Loucy (cell line): ENCODE results near the gene COL12A1.

Source experiments
- CTCF ChIP-seq: fragments of 200-600 bp; sonication (generic); conservative IDR thresholded peaks from 2 replicates; pipeline ENCODE4 v1.5.1; 2014; ENCODE audit warnings: mild to moderate bottlenecking, antibody characterized with exemption, low read length
- EZH2phosphoT487 ChIP-seq: fragments of 200-600 bp; IDR thresholded peaks from 2 replicates; pipeline ENCODE4 v1.6.1; 2018; ENCODE audit warnings: antibody characterized with exemption, mild to moderate bottlenecking, moderate library complexity, borderline replicate concordance

- TF ChIP-seq CTCF (no peak), EZH2phosphoT487 (no peak)
Measured at GRCh38 chr6:75113446-75113845, 92.4 kb downstream of the COL12A1 start.
